HepG2 (cell line): Measurements from ENCODE around the gene FOCAD. TPM values are rescaled to one million over a fixed set of nuclear protein-coding genes. Genes with fewer than 3 reads are reported as not detected.

Source experiments
- BRD4 ChIP-seq: sonication (generic); formaldehyde crosslinking; IDR thresholded peaks from 2 replicates; pipeline ENCODE4 v1.4.0; 2020; ENCODE audit warnings: missing genetic modification reagents
- CREBL2 ChIP-seq: sonication (generic); formaldehyde crosslinking; IDR thresholded peaks from 2 replicates; pipeline ENCODE4 v1.8.1; 2023; ENCODE audit warnings: missing genetic modification reagents, mild to moderate bottlenecking, borderline replicate concordance
- EED ChIP-seq: sonication (generic); formaldehyde crosslinking; IDR thresholded peaks from 2 replicates; pipeline ENCODE4 v1.5.0; 2020; ENCODE audit warnings: mild to moderate bottlenecking, missing genetic modification reagents
- EHMT2 ChIP-seq: fragments of 200-600 bp; sonication (generic); IDR thresholded peaks from 2 replicates; pipeline ENCODE4 v1.7.0; 2017; ENCODE audit warnings: antibody characterized with exemption, low read depth, low read length, borderline replicate concordance
- FOXK2 ChIP-seq: fragments of 450-650 bp; IDR thresholded peaks from 2 replicates; pipeline ENCODE4 v1.6.1; 2016
- FUBP1 ChIP-seq: sonication (generic); formaldehyde crosslinking; IDR thresholded peaks from 2 replicates; pipeline ENCODE4 v1.5.1; 2020; ENCODE audit warnings: missing genetic modification reagents, mild to moderate bottlenecking, borderline replicate concordance
- MLLT10 ChIP-seq: sonication (generic); formaldehyde crosslinking; IDR thresholded peaks from 2 replicates; pipeline ENCODE4 v1.4.0; 2020; ENCODE audit warnings: missing genetic modification reagents
- PAF1 ChIP-seq: IDR thresholded peaks from 2 replicates; pipeline ENCODE4 v1.6.1; 2016; ENCODE audit warnings: missing genetic modification reagents, missing compliant biosample characterization
- PHF20 ChIP-seq: sonication (generic); formaldehyde crosslinking; IDR thresholded peaks from 2 replicates; pipeline ENCODE4 v1.5.0; 2020; ENCODE audit warnings: mild to moderate bottlenecking, missing genetic modification reagents
- PRPF4 ChIP-seq: fragments of 200-400 bp; formaldehyde crosslinking; IDR thresholded peaks from 2 replicates; pipeline ENCODE4 v1.6.1; 2016; ENCODE audit warnings: low read length, low read depth; ENCODE audit not compliant: poor library complexity, severe bottlenecking
- REPIN1 ChIP-seq: sonication (generic); formaldehyde crosslinking; IDR thresholded peaks from 2 replicates; pipeline ENCODE4 v1.8.0; 2022; ENCODE audit warnings: missing genetic modification reagents, low read depth, mild to moderate bottlenecking, borderline replicate concordance
- RFXANK ChIP-seq: IDR thresholded peaks from 2 replicates; pipeline ENCODE4 v1.6.1; 2016
- SIN3B ChIP-seq: fragments of 150-350 bp; IDR thresholded peaks from 2 replicates; pipeline ENCODE4 v1.6.1; 2014; ENCODE audit warnings: low read length
- ZBTB1 ChIP-seq: sonication (generic); formaldehyde crosslinking; IDR thresholded peaks from 2 replicates; pipeline ENCODE4 v1.4.0; 2020; ENCODE audit warnings: missing genetic modification reagents, borderline replicate concordance
- ZBTB10 ChIP-seq: sonication (generic); formaldehyde crosslinking; IDR thresholded peaks from 2 replicates; pipeline ENCODE4 v1.4.0; 2020; ENCODE audit warnings: missing genetic modification reagents, borderline replicate concordance
- ZBTB14 ChIP-seq: sonication (generic); formaldehyde crosslinking; IDR thresholded peaks from 2 replicates; pipeline ENCODE4 v1.4.0; 2020; ENCODE audit warnings: missing genetic modification reagents
- ZNF180 ChIP-seq: sonication (generic); formaldehyde crosslinking; IDR thresholded peaks from 2 replicates; pipeline ENCODE4 v1.4.0; 2020; ENCODE audit warnings: low read depth, missing genetic modification reagents, borderline replicate concordance
- ZNF232 ChIP-seq: sonication (generic); formaldehyde crosslinking; IDR thresholded peaks from 2 replicates; pipeline ENCODE4 v1.4.0; 2020; ENCODE audit warnings: missing genetic modification reagents, borderline replicate concordance
- ZNF44 ChIP-seq: sonication (generic); formaldehyde crosslinking; IDR thresholded peaks from 2 replicates; pipeline ENCODE4 v1.5.1; 2020; ENCODE audit warnings: mild to moderate bottlenecking, missing genetic modification reagents
- ZNF615 ChIP-seq: sonication (generic); formaldehyde crosslinking; IDR thresholded peaks from 2 replicates; pipeline ENCODE4 v1.5.0; 2020; ENCODE audit warnings: mild to moderate bottlenecking, missing genetic modification reagents, borderline replicate concordance
- ZNF670 ChIP-seq: sonication (generic); formaldehyde crosslinking; IDR thresholded peaks from 2 replicates; pipeline ENCODE4 v1.8.0; 2022; ENCODE audit warnings: mild to moderate bottlenecking, missing genetic modification reagents, borderline replicate concordance
- ZNF703 ChIP-seq: sonication (generic); formaldehyde crosslinking; IDR thresholded peaks from 2 replicates; pipeline ENCODE4 v1.5.1; 2020; ENCODE audit warnings: missing genetic modification reagents, mild to moderate bottlenecking, moderate library complexity, borderline replicate concordance
- polyA plus RNA-seq, 8 experiments: library from polyadenylated mRNA; depleted of rRNA in 3 of 8; stranded (reverse) in 7 of 8; unstranded in 1 of 8; fragments of >200 nt; fragmentation: Illumina TruSeq in 4 of 8; extraction: Trizol in 4 of 8; gene quantifications; 2 replicates each; pipeline versions ENCODE4 v1.2.1 to v1.2.3, GENCODE V29; 2011 to 2016; ENCODE audit warnings: low read depth in 4 of 8, missing spikeins in 1 of 8, mixed read lengths in 1 of 8; ENCODE audit not compliant: insufficient read depth in 1 of 8
- total RNA-seq, 5 experiments: library from RNA; depleted of rRNA; stranded (reverse); fragments of >200 nt; fragmentation: Illumina TruSeq; extraction: Trizol; gene quantifications; 2 replicates each; pipeline ENCODE4 v1.2.3, GENCODE V29; 2016; ENCODE audit warnings: low read depth in 1 of 5

Gene FOCAD
- total and polyA plus RNA-seq, 2 of the 13 experiments (the other 11 are each of a cell fraction or from before 2014, with no cell fraction given), result 18.0 to 31.1 TPM

GRCh38 chr9:20684035-20684874, at the start of gene FOCAD (continued):
- TF ChIP-seq REPIN1 (CRISPR knock-in tag) (peak; percentile 78; the same call in 1 of the 2 replicates), ZNF180 (CRISPR knock-in tag) (no peak), PAF1 (CRISPR knock-in tag) (no peak), SIN3B (no peak), ZBTB1 (CRISPR knock-in tag) (no peak), ZNF232 (CRISPR knock-in tag) (peak; percentile 73; the same call in 1 of the 2 replicates), MLLT10 (CRISPR knock-in tag) (no peak), EHMT2 (no peak), BRD4 (CRISPR knock-in tag) (0 out of 2 replicates have a peak, but pooled peaks have one; percentile 36), FOXK2 (no peak), PRPF4 (no peak), ZNF703 (CRISPR knock-in tag) (peak; percentile 70; the same call in 1 of the 2 replicates), ZNF670 (CRISPR knock-in tag) (no peak), ZBTB10 (0 out of 2 replicates have a peak, but pooled peaks have one; percentile 50), ZBTB14 (CRISPR knock-in tag) (peak; percentile 92), ZNF615 (CRISPR knock-in tag) (no peak), RFXANK (no peak; the same call in 1 of the 2 replicates), CREBL2 (CRISPR knock-in tag) (0 out of 2 replicates have a peak, but pooled peaks have one; percentile 24), EED (peak; percentile 95; the same call in 1 of the 2 replicates), ZNF44 (CRISPR knock-in tag) (no peak), FUBP1 (CRISPR knock-in tag) (no peak), PHF20 (peak; percentile 42; the same call in 1 of the 2 replicates)
